OCI-M2 (cell line): ENCODE data around the gene DYNC2LI1.
"Not testable (repeated sequence)": the region's sequence is repeated elsewhere in the genome, so short reads cannot be mapped to it uniquely, and the experiment has no call there.

Source experiments
- DNase-seq: peaks from one replicate; lab custom pipeline; 2025; ENCODE audit not compliant: unreplicated experiment; lab: John Stamatoyannopoulos, UW

Gene DYNC2LI1

GRCh38 chr2:43773876-43774613 is at the start of gene DYNC2LI1:
Gene DYNC2LI1 (plus strand): TSS chr2:43774039. CDS start chr2:43774139, 100 bp downstream.
- peak; percentile 22 for DNase-seq

- DNase-seq, result peak; percentile 15
Observed at GRCh38 chr2:43724728-43725526, 48.9 kb upstream of the DYNC2LI1 start.

- no peak for DNase-seq
Observed at GRCh38 chr2:43725711-43726246, 48.1 kb upstream of the DYNC2LI1 start.

- DNase-seq, result not testable (repeated sequence)
Observed at GRCh38 chr2:43726961-43727633, 46.7 kb upstream of the DYNC2LI1 start.

- no peak for DNase-seq
Observed at GRCh38 chr2:43727634-43728014, 46.2 kb upstream of the DYNC2LI1 start.

- no peak for DNase-seq
Observed at GRCh38 chr2:43729491-43730174, 44.2 kb upstream of the DYNC2LI1 start.

- DNase-seq, result no peak
Observed at GRCh38 chr2:43731211-43731610, 42.6 kb upstream of the DYNC2LI1 start.

- no peak for DNase-seq
Observed at GRCh38 chr2:43736637-43737036, 37.2 kb upstream of the DYNC2LI1 start.

- no peak for DNase-seq
Observed at GRCh38 chr2:43737097-43737854, 36.6 kb upstream of the DYNC2LI1 start.

GRCh38 chr2:43737855-43738254 is 36.0 kb upstream of the DYNC2LI1 start:
- DNase-seq, result no peak

GRCh38 chr2:43738257-43738656 is 35.6 kb upstream of the DYNC2LI1 start:
- DNase-seq, result no peak

- DNase-seq, result no peak
Observed at GRCh38 chr2:43743706-43744105, 30.1 kb upstream of the DYNC2LI1 start.

- no peak for DNase-seq
Observed at GRCh38 chr2:43745457-43745856, 28.4 kb upstream of the DYNC2LI1 start.

GRCh38 chr2:43748333-43748732 is 25.5 kb upstream of the DYNC2LI1 start:
- DNase-seq, result no peak

GRCh38 chr2:43749583-43749982 is 24.3 kb upstream of the DYNC2LI1 start:
- DNase-seq, result no peak

GRCh38 chr2:43751476-43751990 is 22.3 kb upstream of the DYNC2LI1 start:
- DNase-seq, result no peak

- DNase-seq, result no peak
Observed at GRCh38 chr2:43752302-43752701, 21.5 kb upstream of the DYNC2LI1 start.

- no peak for DNase-seq
Observed at GRCh38 chr2:43754180-43754579, 19.7 kb upstream of the DYNC2LI1 start.

GRCh38 chr2:43758739-43759138 is 15.1 kb upstream of the DYNC2LI1 start:
- DNase-seq, result no peak

GRCh38 chr2:43759195-43759594 is 14.6 kb upstream of the DYNC2LI1 start:
- no peak for DNase-seq
